Activated gamma-delta T cell treated with anti-CD3 and anti-CD28 coated beads, Interleukin-2, amount 50 U/mL, for 16 hours (primary cell): ENCODE measurements around the gene TMEM245.
"Not testable (repeated sequence)": the region's sequence is repeated elsewhere in the genome, so short reads cannot be mapped to it uniquely, and the experiment has no call there.

Source experiments
- DNase-seq: peaks from one replicate; pipeline ENCODE4 v3.0.0-alpha.2; 2020; ENCODE audit warnings: low read depth

Gene TMEM245

DNA sequence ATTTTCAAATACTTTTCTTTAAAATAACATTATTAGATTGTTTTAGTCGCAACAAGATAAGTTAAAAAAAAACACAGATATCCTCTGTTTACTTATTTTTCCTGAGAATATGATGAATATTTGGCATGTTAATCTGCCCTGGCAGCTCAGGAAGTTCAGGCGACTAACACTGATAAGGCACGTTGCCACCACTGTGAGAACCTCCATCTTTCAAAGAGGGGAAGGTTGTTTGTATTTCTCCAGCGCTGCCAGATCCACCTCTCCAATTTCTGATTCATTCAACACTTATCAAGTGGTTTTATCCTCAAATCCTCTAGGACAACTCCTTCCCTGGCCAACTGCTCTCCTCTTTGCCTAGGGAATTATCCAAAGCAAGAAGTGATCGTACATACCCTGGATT lies 128.3 kb downstream of the TMEM245 start:
- DNase-seq, result no peak

DNA sequence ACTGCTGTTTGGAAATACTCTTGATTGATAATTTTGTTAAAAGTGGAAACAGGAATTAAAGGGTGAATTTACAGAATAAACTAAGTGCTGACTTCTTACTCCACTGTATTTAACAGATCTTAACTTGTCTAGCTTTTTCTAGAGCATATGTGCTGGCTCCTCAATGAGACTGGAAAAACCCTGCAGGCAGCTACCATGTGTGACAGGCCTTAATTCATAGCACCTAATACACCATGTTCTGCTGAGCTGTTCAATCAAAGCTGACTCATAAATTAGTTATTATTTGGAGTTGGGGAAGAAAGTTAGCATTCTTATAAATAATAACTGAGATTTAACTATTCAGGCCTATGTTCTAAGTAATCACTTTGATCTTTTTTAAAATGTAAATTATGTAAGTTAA lies 135.9 kb downstream of the TMEM245 start:
- no peak for DNase-seq

DNA sequence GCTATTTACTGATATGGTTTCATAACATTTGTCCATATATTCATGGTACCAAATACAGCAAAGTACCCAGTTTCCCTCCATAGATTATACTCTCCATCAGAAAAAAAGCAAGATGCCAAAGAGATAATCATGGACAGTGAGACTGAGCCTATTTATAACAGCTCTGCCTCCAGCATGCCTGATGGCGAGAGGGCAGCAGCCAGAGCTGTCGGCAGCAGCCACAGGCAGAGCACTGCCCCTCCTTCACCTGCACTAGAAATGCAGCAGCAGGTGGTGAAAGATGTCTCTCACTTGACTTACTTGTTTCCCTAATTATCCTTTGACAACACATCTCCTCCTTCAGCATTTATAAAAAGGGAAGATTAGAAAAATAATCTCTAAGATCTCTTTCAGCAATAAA lies 138.9 kb downstream of the TMEM245 start:
- no peak for DNase-seq

DNA sequence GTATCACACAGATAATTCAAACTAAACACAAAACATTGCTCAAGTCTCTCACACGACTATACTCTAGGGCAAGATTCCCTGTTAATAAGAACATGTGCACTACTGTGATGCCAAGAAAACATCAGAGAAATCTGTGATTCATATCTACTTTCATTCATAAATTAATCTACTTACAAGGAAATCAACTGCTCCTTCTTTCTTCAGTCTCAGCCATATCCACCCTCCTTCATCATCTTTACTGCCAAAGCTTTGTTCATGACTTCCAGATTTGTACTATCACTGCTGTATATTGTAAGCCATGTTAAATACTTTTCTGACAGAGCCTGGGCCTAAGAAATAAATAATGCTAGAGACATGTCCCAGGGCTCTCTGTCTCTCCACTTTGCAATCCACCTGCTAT lies 141.5 kb downstream of the TMEM245 start:
- no peak for DNase-seq

DNA sequence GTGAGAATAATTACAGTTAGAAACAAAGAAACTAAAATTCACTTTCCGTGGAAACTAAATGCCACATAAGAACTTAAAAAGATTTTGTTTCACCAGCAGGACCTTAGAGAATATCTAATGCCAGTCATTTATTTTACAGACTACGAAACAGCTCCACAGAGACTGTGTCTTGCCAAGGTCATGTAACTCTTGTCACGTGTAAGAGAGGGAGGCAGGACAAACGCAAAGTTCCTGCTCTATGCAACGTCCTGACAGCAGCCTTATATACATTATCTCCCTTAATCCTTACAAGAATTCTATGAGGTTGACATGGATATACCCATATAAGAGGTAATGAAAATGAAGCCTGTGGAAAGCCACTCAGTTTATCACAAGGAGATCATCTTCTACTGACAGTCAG lies 145.9 kb downstream of the TMEM245 start:
- DNase-seq, result no peak

DNA sequence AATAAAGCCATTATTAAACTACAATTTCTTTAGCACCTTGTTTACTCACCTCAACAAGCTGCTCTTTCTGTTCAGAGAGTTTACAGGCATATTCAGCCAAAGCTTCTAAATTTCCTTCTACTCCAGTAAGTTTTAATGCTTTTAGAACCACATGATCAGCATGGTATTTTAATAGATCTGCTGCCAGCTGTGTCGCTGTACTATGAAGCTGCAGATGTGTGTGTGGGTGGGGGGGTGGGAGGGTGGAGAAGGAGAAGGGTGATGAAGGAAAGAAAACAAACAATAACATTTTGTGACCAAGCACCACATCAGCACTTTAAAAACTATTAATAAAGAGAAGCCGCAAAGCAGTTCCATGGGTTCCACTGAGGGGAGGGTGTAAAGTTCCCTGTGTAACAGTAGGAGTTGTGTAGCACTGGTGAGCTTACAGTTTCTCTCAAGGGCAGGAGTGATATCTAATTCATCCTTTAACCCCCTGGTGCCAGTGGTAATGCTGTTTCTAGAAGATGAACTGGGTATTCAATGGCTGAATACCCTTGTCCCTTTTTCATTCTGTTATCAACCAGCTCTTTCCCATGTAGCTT lies 147.0 kb downstream of the TMEM245 start:
- no peak for DNase-seq

DNA sequence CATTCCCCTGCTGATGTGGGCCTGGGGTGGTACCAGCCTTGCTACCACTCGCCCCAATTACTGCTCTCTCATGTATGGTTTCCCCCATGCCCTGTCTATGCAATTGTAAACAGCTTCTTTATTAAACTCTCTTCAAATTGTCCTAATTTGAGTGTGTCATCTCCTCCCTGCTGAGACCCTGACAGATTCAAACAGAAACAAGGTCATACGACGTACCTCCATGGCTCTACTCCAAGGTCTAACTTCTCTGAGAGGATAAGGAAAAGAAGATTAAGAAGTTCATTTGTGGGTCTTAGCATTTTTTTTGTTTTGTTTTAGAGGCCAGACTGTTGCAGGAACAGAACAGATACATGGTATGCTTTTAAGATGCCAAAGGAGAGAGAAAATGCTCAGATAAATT lies 147.6 kb downstream of the TMEM245 start:
- no peak for DNase-seq

DNA sequence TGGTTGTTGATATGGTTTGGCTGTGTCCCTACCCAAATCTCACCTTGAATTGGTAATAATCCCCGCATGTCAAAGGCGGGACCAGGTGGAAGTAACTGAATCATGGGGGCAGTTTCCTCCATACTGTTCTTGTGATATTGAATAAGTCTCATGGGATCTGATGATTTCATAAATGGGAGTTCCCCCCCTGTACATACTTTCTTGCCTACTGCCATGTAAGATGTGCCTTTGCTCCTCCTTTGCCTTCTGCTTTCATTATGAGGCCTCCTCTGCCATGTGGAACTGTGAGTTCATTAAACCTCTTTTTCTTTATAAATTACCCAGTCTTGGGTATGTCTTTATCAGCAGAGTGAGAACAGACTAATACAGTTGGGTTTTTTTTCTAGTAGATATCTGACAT lies 148.4 kb downstream of the TMEM245 start:
- not testable (repeated sequence) for DNase-seq

DNA sequence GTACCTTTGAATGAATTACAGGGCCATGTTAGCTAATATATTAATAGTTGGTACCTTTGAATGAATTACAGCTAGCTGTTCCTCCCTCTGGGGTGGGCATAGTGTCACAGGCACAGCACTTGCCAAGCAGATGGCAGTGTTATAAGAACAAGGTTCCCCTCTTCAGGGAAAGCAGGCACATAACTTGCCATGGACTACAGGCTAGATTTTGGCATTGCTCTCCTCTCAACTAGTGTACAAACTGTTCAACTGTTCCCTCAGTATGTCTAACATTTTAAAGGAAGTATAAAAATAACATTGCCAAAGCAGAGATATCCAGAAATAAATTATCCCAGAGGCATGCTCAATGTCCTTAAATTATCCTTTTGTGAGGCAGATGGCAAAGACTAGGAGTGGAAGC lies 151.8 kb downstream of the TMEM245 start:
- DNase-seq, result no peak
